Fibroblast of pulmonary artery (primary cell): ENCODE data around the gene SDF4.

ENCODE experiments used
- DNase-seq: peaks from one replicate; pipeline ENCODE4 v3.0.0-alpha.2; 2010; ENCODE audit warnings: low read depth
- H3K4me3 ChIP-seq: replicated peaks from 2 replicates; pipeline ENCODE4 v1.5.1; 2011; ENCODE audit warnings: low read depth, mild to moderate bottlenecking, control low read depth, low read length, moderate library complexity
- TF ChIP-seq, protein P1 (sequence below): IDR thresholded peaks from 2 replicates; pipeline ENCODE4 v1.5.1; 2011; ENCODE audit warnings: mild to moderate bottlenecking, control low read depth, low read length, inconsistent platforms; ENCODE audit errors: missing control alignments

SDF4 gene

DNA sequence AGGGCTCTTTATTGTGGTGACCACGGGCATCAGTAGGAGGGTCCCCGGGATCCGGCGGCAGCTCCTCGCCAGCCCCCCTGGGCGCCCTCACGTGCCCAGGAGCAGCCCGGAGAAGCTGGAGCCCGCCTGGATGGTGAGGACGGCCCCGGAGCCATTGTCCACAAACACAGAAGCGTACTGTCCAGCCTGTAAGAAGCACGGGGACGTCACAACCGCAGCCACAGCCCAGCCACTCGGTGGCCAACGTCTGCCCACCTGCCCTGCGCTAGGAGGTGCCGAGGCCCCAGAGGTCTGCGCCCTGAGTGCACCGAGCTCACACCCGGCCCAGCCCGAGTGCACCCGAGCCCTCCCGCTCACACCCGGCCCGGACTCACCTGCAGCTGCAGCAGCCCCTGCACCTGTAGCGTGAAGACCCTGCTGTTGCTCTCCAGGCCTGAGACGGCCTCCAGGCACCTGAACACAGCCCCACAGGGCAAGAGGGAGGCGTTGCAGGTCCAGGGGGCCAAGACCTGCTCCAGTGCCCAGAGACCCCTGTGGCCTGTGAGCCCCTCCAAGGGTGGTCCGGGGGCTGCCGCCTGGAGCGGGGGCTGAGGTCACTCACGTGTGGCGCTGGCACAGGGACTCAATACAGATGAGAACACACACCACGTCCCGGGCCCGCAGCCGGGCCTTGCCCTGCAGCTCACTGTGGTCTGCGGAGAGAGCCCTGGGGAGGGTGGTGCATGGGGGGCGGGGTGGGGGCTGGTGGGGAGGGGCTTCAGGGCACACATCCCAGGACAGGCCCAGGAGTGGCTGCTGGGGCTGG is 10.9 kb upstream of the SDF4 start:
- no peak for DNase-seq
- TF ChIP-seq, protein P1, sequence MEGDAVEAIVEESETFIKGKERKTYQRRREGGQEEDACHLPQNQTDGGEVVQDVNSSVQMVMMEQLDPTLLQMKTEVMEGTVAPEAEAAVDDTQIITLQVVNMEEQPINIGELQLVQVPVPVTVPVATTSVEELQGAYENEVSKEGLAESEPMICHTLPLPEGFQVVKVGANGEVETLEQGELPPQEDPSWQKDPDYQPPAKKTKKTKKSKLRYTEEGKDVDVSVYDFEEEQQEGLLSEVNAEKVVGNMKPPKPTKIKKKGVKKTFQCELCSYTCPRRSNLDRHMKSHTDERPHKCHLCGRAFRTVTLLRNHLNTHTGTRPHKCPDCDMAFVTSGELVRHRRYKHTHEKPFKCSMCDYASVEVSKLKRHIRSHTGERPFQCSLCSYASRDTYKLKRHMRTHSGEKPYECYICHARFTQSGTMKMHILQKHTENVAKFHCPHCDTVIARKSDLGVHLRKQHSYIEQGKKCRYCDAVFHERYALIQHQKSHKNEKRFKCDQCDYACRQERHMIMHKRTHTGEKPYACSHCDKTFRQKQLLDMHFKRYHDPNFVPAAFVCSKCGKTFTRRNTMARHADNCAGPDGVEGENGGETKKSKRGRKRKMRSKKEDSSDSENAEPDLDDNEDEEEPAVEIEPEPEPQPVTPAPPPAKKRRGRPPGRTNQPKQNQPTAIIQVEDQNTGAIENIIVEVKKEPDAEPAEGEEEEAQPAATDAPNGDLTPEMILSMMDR: no peak
- no peak overlapping the region for H3K4me3 ChIP-seq

DNA sequence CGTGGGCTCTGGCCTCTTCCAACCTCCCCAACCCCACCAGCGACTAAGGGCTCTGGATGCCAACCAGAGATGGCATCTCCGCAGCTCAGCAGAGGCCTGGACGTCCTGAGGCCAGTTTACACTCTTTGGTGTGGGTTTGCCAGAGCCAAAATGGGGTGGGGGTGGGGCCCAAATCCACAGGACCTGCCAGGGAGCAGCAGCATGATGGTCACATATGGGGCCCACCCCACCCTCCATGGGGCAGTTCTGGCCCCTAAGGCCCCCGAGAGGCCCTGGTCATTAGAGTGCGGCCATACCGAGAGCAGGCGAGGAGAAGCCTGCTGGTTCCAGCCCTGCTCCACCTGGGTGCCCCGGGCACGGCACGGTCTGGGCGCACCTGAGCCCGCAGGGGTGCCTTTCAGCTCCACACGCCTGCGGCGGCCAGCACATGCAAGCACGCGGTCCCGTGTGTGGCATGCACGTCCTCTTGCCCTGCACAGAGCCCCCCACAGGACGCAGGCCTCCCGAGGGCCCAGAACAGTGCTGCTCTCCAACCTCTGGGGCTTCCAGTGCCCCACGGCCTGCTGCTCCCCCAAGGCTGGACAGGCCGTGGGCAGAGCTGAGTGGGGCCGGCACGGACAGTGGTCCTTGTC is 9.9 kb upstream of the SDF4 start:
- no peak for DNase-seq
- TF ChIP-seq, protein P1: no peak
- H3K4me3 ChIP-seq: no peak overlapping the region

DNA sequence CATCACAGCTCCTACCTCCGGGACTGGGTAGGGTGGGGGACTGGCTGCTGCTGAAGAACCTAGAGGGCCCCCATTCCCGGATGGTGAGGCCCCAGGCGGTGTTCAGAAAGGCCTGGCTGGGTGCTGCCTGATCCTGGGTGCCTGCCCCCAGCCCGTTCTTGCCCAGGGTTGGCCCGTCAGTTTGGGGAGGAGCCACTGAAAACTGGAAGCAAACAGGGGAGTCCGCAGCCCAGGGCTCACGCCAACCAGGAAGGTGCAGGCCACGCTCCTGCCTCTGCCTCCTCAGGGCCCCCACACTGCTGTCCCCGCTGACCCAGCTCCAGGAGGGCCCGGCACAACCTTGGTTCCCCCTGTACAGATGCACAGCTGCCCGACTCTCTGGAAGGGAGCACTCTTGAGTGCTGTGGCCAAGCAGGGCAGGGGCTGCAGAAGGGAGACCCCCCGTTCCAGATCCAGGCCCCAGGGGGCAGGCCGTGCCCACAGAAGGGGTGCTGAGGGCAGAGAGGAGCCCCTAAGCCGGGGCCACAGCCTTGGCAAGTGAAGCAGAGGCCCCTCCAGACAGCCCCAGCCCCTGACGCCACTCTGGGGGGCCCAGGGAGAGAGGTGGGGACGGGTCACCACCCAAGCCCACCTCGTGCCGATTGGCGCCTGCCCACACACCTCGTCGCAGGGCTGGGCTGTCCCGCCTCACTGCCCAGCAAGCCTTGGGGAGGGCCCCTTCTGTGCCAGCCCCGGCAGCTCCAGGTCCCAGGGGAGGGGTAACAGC is 9.2 kb upstream of the SDF4 start:
- no peak for DNase-seq
- TF ChIP-seq, protein P1: no peak
- H3K4me3 ChIP-seq: no peak overlapping the region

DNA sequence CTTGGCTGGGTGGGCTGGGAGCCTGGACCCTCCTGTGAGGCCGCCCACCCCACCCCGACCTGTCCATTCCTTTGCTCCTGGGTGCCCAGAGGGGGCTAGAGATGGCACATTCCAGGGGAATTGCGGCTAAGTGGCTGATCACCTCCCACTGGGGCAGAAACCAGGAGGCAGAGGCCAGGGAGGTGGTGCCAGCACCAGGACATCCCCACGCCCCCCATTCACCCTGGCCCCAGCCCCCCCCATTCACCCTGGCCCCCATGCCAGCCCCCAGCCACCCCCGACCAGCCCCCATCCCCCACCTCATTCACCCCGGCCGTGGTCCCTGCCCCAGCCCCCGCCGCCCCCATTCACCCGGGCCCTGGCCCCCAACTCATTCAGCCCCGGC is 8.5 kb upstream of the SDF4 start:
- DNase-seq: no peak
- TF ChIP-seq, protein P1: no peak
- no peak overlapping the region for H3K4me3 ChIP-seq

DNA sequence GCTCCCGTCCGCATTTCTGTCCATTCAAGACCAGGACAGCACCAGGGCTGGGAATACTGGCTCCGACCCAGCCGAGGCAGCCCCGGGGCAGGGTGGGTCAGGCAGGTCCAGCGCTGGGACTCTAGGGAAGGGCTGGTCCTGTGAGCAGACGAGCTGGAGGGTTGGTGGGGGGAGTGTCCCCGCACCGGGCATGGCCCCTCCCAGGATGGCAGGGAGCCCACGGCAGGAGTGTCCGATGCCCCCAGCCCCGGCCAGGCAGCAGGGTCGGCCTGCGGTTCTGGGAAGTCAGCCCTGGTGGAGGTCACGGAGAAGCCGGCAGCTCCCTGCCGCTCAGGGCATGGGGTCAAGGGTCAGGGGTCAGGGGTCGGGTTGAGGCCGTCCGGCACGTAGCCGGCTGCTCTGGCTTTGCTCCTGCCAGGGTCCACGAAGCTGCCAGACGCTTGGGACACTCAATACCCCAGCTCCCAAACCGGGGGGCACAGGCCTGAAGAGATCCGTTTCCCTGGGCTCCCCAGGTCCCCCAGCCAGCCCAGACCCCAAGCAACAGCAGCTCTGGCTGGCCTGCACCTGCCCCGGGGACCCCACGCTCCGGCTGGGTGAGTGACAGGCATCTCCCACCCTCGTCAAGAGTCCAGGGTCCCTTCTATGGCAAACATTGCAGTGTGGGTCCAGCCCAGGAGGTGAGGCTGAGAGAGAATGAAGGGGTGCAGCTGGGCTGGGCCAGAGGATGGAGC is 8.0 kb upstream of the SDF4 start:
- no peak overlapping the region for H3K4me3 ChIP-seq
- DNase-seq: no peak
- TF ChIP-seq, protein P1: no peak

DNA sequence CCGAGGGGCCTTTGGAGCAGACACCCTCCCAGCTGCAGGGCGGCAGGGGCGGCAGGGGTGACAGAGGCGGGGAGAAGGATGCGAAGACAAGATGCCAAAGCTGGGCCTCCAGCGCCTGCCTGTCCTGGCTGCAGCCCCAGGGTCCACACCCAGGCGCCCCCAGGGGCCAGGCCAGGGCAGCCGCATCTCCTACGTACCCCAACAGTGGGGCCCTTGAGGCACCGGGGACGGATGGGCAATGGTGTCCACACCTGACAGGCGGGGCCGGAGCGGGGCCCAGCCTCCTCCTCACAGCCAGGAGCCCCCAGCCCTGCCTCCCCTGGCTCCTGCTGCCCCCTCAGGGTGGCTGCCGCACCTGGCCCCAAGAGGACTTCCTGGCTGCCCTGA is 7.4 kb upstream of the SDF4 start:
- DNase-seq: no peak
- no peak overlapping the region for H3K4me3 ChIP-seq
- TF ChIP-seq, protein P1: no peak
